Body of pancreas (tissue), 4 donors: ENCODE measurements around the gene RPTOR. TPM values are rescaled to one million over a fixed set of nuclear protein-coding genes. Genes with fewer than 3 reads are reported as not detected.

ENCODE experiments used
- ATAC-seq: fragments of 150-250 bp; one replicate; pipeline ENCODE4 v1.9.1; 2016
- DNase-seq, 4 donors: peaks; one replicate each; pipeline ENCODE4 v3.0.0-alpha.2; 2019
- H3K27ac ChIP-seq, 4 donors: fragments of 200-600 bp; sonication (generic); 1 replicate in 3 of 4; 2 replicates in 1 of 4; pipeline versions ENCODE4 v1.5.1 to v1.6.1; 2016 to 2019; ENCODE audit warnings: mild to moderate bottlenecking in 1 of 4, mixed read lengths in 1 of 4, moderate library complexity in 1 of 4
- H3K27me3 ChIP-seq, 2 donors: fragments of 200-600 bp; sonication (generic); one replicate each; pipeline ENCODE4 v1.6.0; 2016; ENCODE audit warnings: mild to moderate bottlenecking in 1 of 2
- H3K36me3 ChIP-seq, 2 donors: fragments of 200-600 bp; sonication (generic); replicated peaks in 1 of 2; 2 replicates each; pipeline ENCODE4 v1.5.1; 2016; ENCODE audit warnings: low read depth in 2 of 2; ENCODE audit not compliant: insufficient read depth in 1 of 2
- H3K4me1 ChIP-seq: fragments of 200-600 bp; sonication (generic); one replicate; pipeline ENCODE4 v1.6.0; 2016
- H3K4me3 ChIP-seq, 2 donors: fragments of 200-600 bp; sonication (generic); 1 replicate in 1 of 2; 2 replicates in 1 of 2; pipeline ENCODE4 v1.5.1; 2016 to 2019
- H3K9me3 ChIP-seq, 3 donors: fragments of 200-600 bp; sonication (generic); 1 replicate in 2 of 3; 2 replicates in 1 of 3; pipeline ENCODE4 v1.5.1; 2016
- POLR2A ChIP-seq, 3 donors: fragments of 450-650 bp; IDR thresholded peaks; one replicate each; pipeline ENCODE4 v1.6.1; 2016; ENCODE audit warnings: antibody characterized with exemption in 3 of 3, mild to moderate bottlenecking in 2 of 3
- WGBS, 2 donors: methylation state at CpG; one replicate each; pipeline ENCODE4 v1.1.5; 2017; 5-methylcytosine and 5-hydroxymethylcytosine counted together
- intact Hi-C: fragments of 100-400 bp; cut with DNase I; formaldehyde crosslinking; loops from one replicate; pipeline ENCODE4 v1.15.1; 2023
- total RNA-seq, 2 donors: library from RNA; depleted of rRNA; stranded (reverse); fragments of >200 nt; gene quantifications; one replicate each; pipeline ENCODE4 v1.1.0, GENCODE V29; 2016
- TF ChIP-seq, protein P1 (sequence below), 7 experiments: fragments of 450-650 bp in 4 of 7; fragments of 200-600 bp in 3 of 7; sonication (generic) in 3 of 7; IDR thresholded peaks; one replicate each; pipeline ENCODE4 v1.5.1; 2016 to 2019; ENCODE audit warnings: antibody characterized with exemption in 7 of 7

RPTOR gene
- total RNA-seq, 2 donors from 2014 or later = 22.3 to 34.3 TPM

DNA sequence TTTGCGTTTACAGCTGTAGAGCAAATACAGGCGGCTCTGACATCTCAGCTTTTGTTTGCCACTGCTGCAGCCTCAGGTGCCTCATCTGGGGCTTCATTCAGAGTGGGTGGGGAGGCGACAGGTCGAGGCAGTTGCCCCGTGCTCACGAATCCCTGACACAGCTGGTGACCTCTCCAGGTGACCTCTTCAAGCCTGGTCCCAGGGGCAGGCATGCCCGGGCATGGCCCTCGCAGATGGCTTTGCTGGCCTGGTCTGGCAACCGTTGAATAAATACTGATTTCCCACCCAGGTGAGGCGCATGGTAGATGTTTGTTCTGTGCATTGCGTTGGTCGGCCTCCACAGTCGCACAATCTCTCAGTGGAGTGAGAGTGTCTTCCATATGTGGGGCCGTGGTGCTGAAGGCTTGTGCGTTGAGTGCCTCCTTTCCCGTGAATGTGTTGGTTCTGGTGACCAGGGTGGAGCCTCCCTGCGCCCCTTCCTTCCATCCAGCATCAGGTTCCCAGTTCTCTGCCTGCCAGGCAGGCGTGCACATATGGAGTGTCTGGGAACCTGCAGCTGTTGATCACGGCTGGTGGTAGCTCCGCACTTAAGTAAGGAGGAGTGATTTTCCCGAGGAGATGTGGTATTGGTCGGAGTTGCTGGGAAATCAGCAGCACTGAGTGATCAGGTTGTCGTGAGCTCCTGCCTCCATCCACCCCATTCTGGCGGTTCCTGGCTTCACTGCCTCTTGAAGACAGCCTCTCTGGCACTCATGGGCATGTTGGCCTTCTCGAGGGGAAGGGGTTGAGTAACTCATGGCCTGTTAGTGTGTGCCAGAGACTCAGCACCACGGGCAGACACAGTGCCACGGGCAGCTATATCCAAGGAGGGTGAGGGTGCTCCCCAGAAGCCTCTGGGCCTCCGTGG is 149.7 kb downstream of the RPTOR start:
- DNase-seq (no peak), ATAC-seq (no peak)
- no peak for TF ChIP-seq POLR2A (IDR thresholded peaks at IDR 0.05)
- TF ChIP-seq, protein P1, sequence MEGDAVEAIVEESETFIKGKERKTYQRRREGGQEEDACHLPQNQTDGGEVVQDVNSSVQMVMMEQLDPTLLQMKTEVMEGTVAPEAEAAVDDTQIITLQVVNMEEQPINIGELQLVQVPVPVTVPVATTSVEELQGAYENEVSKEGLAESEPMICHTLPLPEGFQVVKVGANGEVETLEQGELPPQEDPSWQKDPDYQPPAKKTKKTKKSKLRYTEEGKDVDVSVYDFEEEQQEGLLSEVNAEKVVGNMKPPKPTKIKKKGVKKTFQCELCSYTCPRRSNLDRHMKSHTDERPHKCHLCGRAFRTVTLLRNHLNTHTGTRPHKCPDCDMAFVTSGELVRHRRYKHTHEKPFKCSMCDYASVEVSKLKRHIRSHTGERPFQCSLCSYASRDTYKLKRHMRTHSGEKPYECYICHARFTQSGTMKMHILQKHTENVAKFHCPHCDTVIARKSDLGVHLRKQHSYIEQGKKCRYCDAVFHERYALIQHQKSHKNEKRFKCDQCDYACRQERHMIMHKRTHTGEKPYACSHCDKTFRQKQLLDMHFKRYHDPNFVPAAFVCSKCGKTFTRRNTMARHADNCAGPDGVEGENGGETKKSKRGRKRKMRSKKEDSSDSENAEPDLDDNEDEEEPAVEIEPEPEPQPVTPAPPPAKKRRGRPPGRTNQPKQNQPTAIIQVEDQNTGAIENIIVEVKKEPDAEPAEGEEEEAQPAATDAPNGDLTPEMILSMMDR (IDR thresholded peaks at IDR 0.05) = no peak
- Histone ChIP-seq H3K4me1 (peaks cover 15% of the 10 kb centered on the region), H3K9me3 (no peaks in the 10 kb centered on the region), H3K4me3 (no peak overlapping the region), H3K27me3 (no peaks in the 10 kb centered on the region), H3K27ac (peak overlapping the region in 1 of 4 donors; percentile 44), H3K36me3 (no peaks in the 10 kb centered on the region)
- intact Hi-C loops = no loop called here
- 80 to 92% methylated on average over 20 to 28 of the region's 28 CpGs for WGBS, 2 donors

DNA sequence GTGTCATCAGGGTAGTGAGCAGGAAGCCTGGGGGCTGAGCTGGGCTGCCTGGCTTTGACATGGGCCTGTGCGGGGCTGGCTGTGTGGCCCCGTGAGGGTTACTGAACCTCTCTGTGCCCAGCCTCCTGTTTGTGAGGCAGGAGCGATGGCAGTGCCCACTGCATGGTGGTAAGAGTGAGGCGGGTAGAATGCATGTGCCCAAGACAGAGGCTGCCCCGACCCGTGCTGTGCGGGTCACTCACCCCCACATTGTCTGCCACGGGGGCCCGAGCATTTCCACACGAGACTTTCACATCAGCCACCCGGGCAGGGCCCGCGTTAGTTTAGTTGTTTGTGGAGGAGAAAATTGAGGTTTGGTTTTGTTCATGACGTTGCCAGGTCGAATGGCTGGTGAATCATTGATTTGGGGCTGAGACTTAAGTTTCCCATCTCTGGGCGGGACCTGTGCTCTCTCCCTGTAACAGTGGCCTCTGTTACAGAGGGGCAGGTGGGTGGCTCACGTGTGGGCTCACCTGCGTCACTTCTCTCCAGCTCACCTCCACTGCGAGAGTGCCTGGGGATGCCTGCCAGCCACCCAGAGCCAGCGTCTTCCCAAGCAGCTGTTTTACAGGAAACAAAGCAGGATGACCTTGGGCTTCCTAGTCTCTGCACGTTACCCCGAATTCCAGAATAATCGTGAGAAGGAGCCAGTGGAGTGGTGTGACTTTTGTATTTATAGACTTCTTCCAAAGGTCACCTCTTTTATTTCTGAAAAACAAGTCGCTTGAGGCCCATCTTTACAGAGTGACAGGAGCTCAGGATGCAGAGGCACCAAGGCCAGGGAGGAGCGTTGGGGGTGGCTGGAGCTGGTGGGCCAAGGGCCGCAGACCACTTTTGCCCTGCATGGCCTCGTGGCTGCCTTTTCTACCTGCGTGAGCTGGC is 150.6 kb downstream of the RPTOR start:
- ATAC-seq (peak; percentile 82), DNase-seq (peak; percentile 33 to 67 (median 64))
- Histone ChIP-seq H3K4me3 (no peak overlapping the region), H3K9me3 (no peaks in the 10 kb centered on the region), H3K4me1 (peaks cover 15% of the 10 kb centered on the region), H3K36me3 (no peaks in the 10 kb centered on the region), H3K27ac (peak overlapping the region; percentile 15 to 63 (median 46)), H3K27me3 (no peaks in the 10 kb centered on the region)
- intact Hi-C loops = no loop called here
- 35 to 57% methylated on average over 18 to 28 of the region's 28 CpGs for WGBS, 2 donors
- no peak for TF ChIP-seq POLR2A (IDR thresholded peaks at IDR 0.05)
- TF ChIP-seq, protein P1 (IDR thresholded peaks at IDR 0.05) = no peak

DNA sequence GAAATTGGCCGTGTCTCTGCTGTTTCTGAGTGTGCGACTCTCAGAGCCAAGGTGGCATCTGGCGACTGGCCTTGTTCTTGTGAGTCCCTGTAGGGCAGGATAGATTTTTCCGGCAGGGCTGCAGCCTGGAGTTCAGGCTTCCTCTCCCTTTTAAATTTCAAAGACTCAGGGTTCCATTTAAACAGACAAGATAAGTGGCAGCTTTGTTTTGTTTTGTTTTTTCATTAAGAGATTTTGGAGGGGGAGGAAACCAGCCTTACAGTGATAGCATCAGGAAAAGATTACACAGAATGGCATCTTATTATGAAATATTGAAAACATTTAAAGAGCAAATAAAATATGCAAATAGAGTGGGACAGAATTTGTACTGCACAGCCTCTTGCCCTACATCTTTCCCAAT is 151.3 kb downstream of the RPTOR start:
- no peaks in the 10 kb centered on the region for H3K9me3 ChIP-seq
- H3K36me3 ChIP-seq = no peaks in the 10 kb centered on the region
- H3K4me1 ChIP-seq = peaks cover 15% of the 10 kb centered on the region
- intact Hi-C loops = no loop called here
- WGBS, 2 donors = 21 to 32% methylated on average over 4 of the region's 4 CpGs
- ATAC-seq = no peak
- TF ChIP-seq, protein P1 (IDR thresholded peaks at IDR 0.05) = no peak
- TF ChIP-seq POLR2A (IDR thresholded peaks at IDR 0.05) = no peak
- no peak overlapping the region for H3K4me3 ChIP-seq
- DNase-seq = peak in 2 of 4 donors; percentile 11 to 27
- no peaks in the 10 kb centered on the region for H3K27me3 ChIP-seq
- H3K27ac ChIP-seq = peak overlapping the region in 3 of 4 donors; percentile 44 to 63 (median 47)

DNA sequence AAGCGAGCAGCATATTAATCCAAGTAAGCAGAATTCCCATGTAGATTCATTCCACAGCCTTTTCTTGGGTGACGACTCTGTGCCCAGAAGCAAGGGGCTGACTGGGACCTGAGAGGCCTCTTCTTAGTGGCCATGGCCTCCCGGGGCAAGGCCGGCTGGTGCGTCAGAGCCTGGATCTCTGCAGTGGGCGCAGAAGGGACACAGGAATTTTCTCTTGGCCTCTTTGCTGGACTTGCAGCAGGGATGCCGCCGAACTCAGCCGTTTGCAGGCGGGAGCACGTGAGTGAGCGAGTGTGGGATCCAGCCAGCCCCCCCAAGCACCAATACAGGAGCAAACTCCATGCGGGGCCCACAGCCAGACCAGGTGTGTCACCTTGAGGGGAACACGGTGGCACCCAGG is 151.8 kb downstream of the RPTOR start:
- no peaks in the 10 kb centered on the region for H3K36me3 ChIP-seq
- intact Hi-C loops = no loop called here
- H3K4me3 ChIP-seq = no peak overlapping the region
- WGBS, 2 donors = 72 to 86% methylated on average over 5 to 14 of the region's 14 CpGs
- no peak for ATAC-seq
- no peaks in the 10 kb centered on the region for H3K27me3 ChIP-seq
- TF ChIP-seq, protein P1 (IDR thresholded peaks at IDR 0.05) = no peak
- TF ChIP-seq POLR2A (IDR thresholded peaks at IDR 0.05) = no peak
- DNase-seq = no peak
- no peak overlapping the region for H3K27ac ChIP-seq
- peaks cover 15% of the 10 kb centered on the region for H3K4me1 ChIP-seq
- H3K9me3 ChIP-seq = no peaks in the 10 kb centered on the region
